ENCODE data around the gene RERE.
A peak's percentile ranks its signal among the peaks of the same experiment; 100 is the strongest.
"Not testable (repeated sequence)": the region's sequence is repeated elsewhere in the genome, so short reads cannot be mapped to it uniquely, and the experiment has no call there.

RERE gene

DNA sequence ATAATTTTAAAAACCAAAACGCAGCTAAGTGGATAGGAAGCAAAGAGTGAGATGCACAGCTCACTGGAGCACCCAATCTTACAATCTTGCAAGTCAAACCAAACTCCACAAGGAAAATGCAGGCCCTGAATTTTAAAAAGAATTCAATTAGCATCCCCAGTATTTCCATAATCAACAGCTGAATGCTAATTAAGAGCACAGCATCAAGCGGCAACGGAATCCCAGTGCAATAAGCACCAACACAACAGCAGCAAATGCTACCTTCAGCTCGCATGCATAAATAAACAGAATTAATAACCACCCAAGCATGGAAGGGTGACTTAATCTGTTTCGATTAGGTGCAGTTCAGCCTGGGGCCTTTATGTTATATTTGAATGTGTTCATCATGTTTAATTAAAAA lies 356.7 kb downstream of the RERE start:
- peaks cover 7 to 10% of the 10 kb centered on the region in 2 donors for H3K36me3 ChIP-seq (ENCODE audit: control insufficient read depth in 2 of 2, insufficient read depth in 2 of 2, low read length in 2 of 2)
- H3K4me3 ChIP-seq (ENCODE audit: low read length in 2 of 2): no peak overlapping the region
- no peaks in the 10 kb centered on the region for H3K27me3 ChIP-seq (ENCODE audit: control insufficient read depth in 2 of 2, insufficient read depth in 2 of 2, low read length in 2 of 2)
- peaks cover 15 to 31% of the 10 kb centered on the region in 2 donors for H3K4me1 ChIP-seq (ENCODE audit: control insufficient read depth in 2 of 2, insufficient read depth in 2 of 2, low read length in 2 of 2)
- H3K9ac ChIP-seq (ENCODE audit: low read depth in 1 of 2, low read length in 2 of 2): no peak overlapping the region
- no peaks in the 10 kb centered on the region for H3K9me3 ChIP-seq (ENCODE audit: control insufficient read depth in 2 of 2, low read length in 2 of 2)
- no peak overlapping the region for H3K27ac ChIP-seq (ENCODE audit: low read depth in 2 of 2, low read length in 2 of 2)

- H3K9me3 ChIP-seq (ENCODE audit: control insufficient read depth in 2 of 2, low read length in 2 of 2): no peaks in the 10 kb centered on the region
- H3K4me3 ChIP-seq (ENCODE audit: low read length in 2 of 2): no peak overlapping the region
- H3K9ac ChIP-seq (ENCODE audit: low read depth in 1 of 2, low read length in 2 of 2): no peak overlapping the region
- peaks cover 15 to 28% of the 10 kb centered on the region in 2 donors for H3K4me1 ChIP-seq (ENCODE audit: control insufficient read depth in 2 of 2, insufficient read depth in 2 of 2, low read length in 2 of 2)
- no peak overlapping the region for H3K27ac ChIP-seq (ENCODE audit: low read depth in 2 of 2, low read length in 2 of 2)
- H3K27me3 ChIP-seq (ENCODE audit: control insufficient read depth in 2 of 2, insufficient read depth in 2 of 2, low read length in 2 of 2): no peaks in the 10 kb centered on the region
- H3K36me3 ChIP-seq (ENCODE audit: control insufficient read depth in 2 of 2, insufficient read depth in 2 of 2, low read length in 2 of 2): peaks cover 7 to 8% of the 10 kb centered on the region in 2 donors
These were observed 357.3 kb downstream of the RERE start for GRCh38 chr1:8460132-8460544.

- Histone ChIP-seq H3K4me3 (ENCODE audit: low read length in 2 of 2) (no peak overlapping the region), H3K27ac (ENCODE audit: low read depth in 2 of 2, low read length in 2 of 2) (no peak overlapping the region), H3K4me1 (ENCODE audit: control insufficient read depth in 2 of 2, insufficient read depth in 2 of 2, low read length in 2 of 2) (peaks cover 5 to 13% of the 10 kb centered on the region in 2 donors), H3K9me3 (ENCODE audit: control insufficient read depth in 2 of 2, low read length in 2 of 2) (no peaks in the 10 kb centered on the region), H3K27me3 (ENCODE audit: control insufficient read depth in 2 of 2, insufficient read depth in 2 of 2, low read length in 2 of 2) (no peaks in the 10 kb centered on the region), H3K36me3 (ENCODE audit: control insufficient read depth in 2 of 2, insufficient read depth in 2 of 2, low read length in 2 of 2) (peaks cover 4% of the 10 kb centered on the region in 2 donors), H3K9ac (ENCODE audit: low read depth in 1 of 2, low read length in 2 of 2) (no peak overlapping the region)
These were observed 358.8 kb downstream of the RERE start for GRCh38 chr1:8458607-8459006.

DNA sequence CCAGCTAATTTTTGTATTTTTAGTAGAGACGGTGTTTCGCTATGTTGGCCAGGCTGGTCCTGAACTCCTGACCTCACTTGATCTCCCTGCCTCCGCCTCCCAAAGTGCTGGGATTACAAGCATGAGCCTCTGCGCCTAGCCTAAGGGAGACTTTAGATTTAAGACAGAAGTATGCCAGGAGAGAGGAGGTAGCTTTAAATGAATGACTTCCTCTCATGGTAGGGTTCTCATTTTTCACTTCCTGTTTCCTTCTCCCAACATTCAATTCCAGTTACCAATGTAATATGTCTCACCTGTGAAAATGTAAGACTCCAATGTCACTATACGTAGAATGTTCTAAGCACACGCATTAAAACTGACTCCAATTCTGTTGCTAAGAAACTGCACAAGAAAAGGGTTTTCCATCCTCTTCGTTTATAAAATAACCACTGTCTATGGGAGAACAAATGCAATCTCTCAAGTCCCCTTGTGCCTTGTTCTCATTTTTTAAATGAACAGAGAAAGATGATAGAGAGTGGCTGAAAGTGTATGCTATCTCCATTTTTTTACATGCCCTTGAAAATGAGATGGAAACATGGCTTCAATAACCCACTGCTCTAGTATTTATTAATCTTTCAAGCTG lies 359.6 kb downstream of the RERE start:
- Histone ChIP-seq H3K9me3 (ENCODE audit: control insufficient read depth in 2 of 2, low read length in 2 of 2) (no peaks in the 10 kb centered on the region), H3K27me3 (ENCODE audit: control insufficient read depth in 2 of 2, insufficient read depth in 2 of 2, low read length in 2 of 2) (no peaks in the 10 kb centered on the region), H3K36me3 (ENCODE audit: control insufficient read depth in 2 of 2, insufficient read depth in 2 of 2, low read length in 2 of 2) (peaks cover 4% of the 10 kb centered on the region in 2 donors), H3K4me3 (ENCODE audit: low read length in 2 of 2) (no peak overlapping the region), H3K4me1 (ENCODE audit: control insufficient read depth in 2 of 2, insufficient read depth in 2 of 2, low read length in 2 of 2) (peaks cover 2 to 7% of the 10 kb centered on the region in 2 donors), H3K27ac (ENCODE audit: low read depth in 2 of 2, low read length in 2 of 2) (no peak overlapping the region), H3K9ac (ENCODE audit: low read depth in 1 of 2, low read length in 2 of 2) (no peak overlapping the region)

GRCh38 chr1:8456991-8457390 lies 360.4 kb downstream of the RERE start:
- Histone ChIP-seq H3K36me3 (ENCODE audit: control insufficient read depth in 2 of 2, insufficient read depth in 2 of 2, low read length in 2 of 2) (no peaks in the 10 kb centered on the region), H3K27me3 (ENCODE audit: control insufficient read depth in 2 of 2, insufficient read depth in 2 of 2, low read length in 2 of 2) (no peaks in the 10 kb centered on the region), H3K9me3 (ENCODE audit: control insufficient read depth in 2 of 2, low read length in 2 of 2) (no peaks in the 10 kb centered on the region), H3K4me3 (ENCODE audit: low read length in 2 of 2) (no peak overlapping the region), H3K4me1 (ENCODE audit: control insufficient read depth in 2 of 2, insufficient read depth in 2 of 2, low read length in 2 of 2) (peaks cover 0 to 3% of the 10 kb centered on the region in 2 donors), H3K27ac (ENCODE audit: low read depth in 2 of 2, low read length in 2 of 2) (no peak overlapping the region), H3K9ac (ENCODE audit: low read depth in 1 of 2, low read length in 2 of 2) (no peak overlapping the region)

DNA sequence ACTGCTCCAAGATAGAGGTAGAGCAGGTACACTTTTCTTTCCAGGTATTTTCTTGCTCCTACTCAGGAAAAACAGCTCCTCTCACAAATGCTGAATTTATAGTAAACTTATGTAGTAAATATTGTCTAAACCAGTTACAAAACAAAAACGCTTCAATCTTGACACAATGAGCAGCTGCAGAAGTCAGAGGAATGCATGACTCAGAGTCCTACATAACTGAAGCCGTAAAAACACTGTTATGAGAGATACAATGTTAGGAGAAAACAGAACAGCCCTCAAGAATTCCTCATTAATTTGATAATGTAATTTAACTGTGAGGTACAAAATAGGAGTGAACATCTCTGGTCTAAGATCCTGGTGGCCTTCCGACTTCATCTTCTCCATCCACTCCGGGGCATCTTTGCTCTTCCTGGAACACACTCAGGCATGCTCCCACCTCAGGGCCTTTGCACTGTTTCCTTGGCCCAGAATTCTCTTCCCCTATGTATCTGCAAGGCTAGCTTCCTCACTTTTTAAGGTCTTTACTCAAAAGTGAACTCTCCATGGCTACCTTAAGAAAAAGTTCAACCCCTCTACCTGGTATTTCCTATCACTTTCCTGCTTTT lies 361.0 kb downstream of the RERE start:
- Histone ChIP-seq H3K27ac (ENCODE audit: low read depth in 2 of 2, low read length in 2 of 2) (peak overlapping the region in 1 of 2 donors; percentile 52), H3K9me3 (ENCODE audit: control insufficient read depth in 2 of 2, low read length in 2 of 2) (no peaks in the 10 kb centered on the region), H3K27me3 (ENCODE audit: control insufficient read depth in 2 of 2, insufficient read depth in 2 of 2, low read length in 2 of 2) (no peaks in the 10 kb centered on the region), H3K9ac (ENCODE audit: low read depth in 1 of 2, low read length in 2 of 2) (no peak overlapping the region), H3K4me1 (ENCODE audit: control insufficient read depth in 2 of 2, insufficient read depth in 2 of 2, low read length in 2 of 2) (peaks cover 0 to 3% of the 10 kb centered on the region in 2 donors), H3K36me3 (ENCODE audit: control insufficient read depth in 2 of 2, insufficient read depth in 2 of 2, low read length in 2 of 2) (no peaks in the 10 kb centered on the region), H3K4me3 (ENCODE audit: low read length in 2 of 2) (no peak overlapping the region)

DNA sequence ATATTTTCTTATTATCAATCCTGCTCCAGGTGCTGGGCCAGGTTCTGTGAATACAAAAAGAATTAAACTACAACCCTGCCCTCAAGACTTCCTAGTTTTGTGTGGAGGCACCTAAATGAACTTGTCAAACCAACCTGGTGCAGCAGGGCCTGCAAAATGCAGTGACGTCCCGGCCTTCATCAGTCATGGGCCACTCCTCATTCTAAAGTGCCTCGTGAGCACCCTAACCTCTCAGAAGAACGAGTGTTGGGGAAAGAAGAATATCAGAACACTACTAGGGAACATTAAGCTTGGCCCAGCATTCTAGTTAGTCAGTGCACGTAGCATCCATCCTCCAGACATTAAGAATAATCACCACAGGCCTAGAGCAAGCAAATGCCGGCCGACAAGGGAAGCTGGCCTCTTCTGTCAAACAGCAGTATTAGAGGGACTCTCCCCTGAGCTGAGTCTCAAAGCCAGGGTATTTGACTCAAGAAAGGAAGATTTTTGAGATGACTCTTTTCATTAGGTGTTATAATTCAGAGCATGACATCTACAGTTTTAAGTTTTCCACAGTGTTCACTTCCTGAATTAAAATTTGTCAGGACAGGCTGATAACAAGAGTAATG lies 361.6 kb downstream of the RERE start:
- no peak overlapping the region for H3K4me3 ChIP-seq (ENCODE audit: low read length in 2 of 2)
- H3K9ac ChIP-seq (ENCODE audit: low read depth in 1 of 2, low read length in 2 of 2): no peak overlapping the region
- peaks cover 0 to 3% of the 10 kb centered on the region in 2 donors for H3K4me1 ChIP-seq (ENCODE audit: control insufficient read depth in 2 of 2, insufficient read depth in 2 of 2, low read length in 2 of 2)

DNA sequence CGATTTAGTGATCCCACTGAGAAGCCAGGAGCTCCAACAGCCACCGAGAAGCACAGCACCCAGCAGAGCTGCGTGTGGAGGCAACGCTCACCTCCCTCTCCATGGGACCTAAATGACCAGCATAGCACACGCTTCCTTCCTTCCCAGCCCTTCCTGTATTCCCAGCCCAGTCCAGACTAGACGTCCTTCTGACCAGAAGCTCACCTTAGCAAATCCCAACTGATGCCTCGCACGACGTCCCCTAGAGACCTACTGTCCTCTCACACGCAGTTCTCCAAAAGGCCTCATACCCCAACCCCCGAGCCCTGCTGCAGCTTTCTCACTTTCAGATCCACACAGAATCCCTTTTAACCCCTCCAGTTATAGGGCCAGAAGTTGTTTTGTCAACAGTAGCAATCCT lies 367.1 kb downstream of the RERE start:
- H3K4me1 ChIP-seq (ENCODE audit: control insufficient read depth in 2 of 2, insufficient read depth in 2 of 2, low read length in 2 of 2): peaks cover 3 to 4% of the 10 kb centered on the region in 2 donors
- peaks cover 0 to 4% of the 10 kb centered on the region in 2 donors for H3K36me3 ChIP-seq (ENCODE audit: control insufficient read depth in 2 of 2, insufficient read depth in 2 of 2, low read length in 2 of 2)
- no peak overlapping the region for H3K9ac ChIP-seq (ENCODE audit: low read depth in 1 of 2, low read length in 2 of 2)
- H3K9me3 ChIP-seq (ENCODE audit: control insufficient read depth in 2 of 2, low read length in 2 of 2): no peaks in the 10 kb centered on the region
- H3K27me3 ChIP-seq (ENCODE audit: control insufficient read depth in 2 of 2, insufficient read depth in 2 of 2, low read length in 2 of 2): no peaks in the 10 kb centered on the region
- H3K27ac ChIP-seq (ENCODE audit: low read depth in 2 of 2, low read length in 2 of 2): no peak overlapping the region
- no peak overlapping the region for H3K4me3 ChIP-seq (ENCODE audit: low read length in 2 of 2)

More for the DNA sequence above, 361.6 kb downstream of the RERE start:
- Histone ChIP-seq H3K27me3 (ENCODE audit: control insufficient read depth in 2 of 2, insufficient read depth in 2 of 2, low read length in 2 of 2) (no peaks in the 10 kb centered on the region), H3K27ac (ENCODE audit: low read depth in 2 of 2, low read length in 2 of 2) (peak overlapping the region; percentile 27 to 52), H3K36me3 (ENCODE audit: control insufficient read depth in 2 of 2, insufficient read depth in 2 of 2, low read length in 2 of 2) (no peaks in the 10 kb centered on the region), H3K9me3 (ENCODE audit: control insufficient read depth in 2 of 2, low read length in 2 of 2) (no peaks in the 10 kb centered on the region)

DNA sequence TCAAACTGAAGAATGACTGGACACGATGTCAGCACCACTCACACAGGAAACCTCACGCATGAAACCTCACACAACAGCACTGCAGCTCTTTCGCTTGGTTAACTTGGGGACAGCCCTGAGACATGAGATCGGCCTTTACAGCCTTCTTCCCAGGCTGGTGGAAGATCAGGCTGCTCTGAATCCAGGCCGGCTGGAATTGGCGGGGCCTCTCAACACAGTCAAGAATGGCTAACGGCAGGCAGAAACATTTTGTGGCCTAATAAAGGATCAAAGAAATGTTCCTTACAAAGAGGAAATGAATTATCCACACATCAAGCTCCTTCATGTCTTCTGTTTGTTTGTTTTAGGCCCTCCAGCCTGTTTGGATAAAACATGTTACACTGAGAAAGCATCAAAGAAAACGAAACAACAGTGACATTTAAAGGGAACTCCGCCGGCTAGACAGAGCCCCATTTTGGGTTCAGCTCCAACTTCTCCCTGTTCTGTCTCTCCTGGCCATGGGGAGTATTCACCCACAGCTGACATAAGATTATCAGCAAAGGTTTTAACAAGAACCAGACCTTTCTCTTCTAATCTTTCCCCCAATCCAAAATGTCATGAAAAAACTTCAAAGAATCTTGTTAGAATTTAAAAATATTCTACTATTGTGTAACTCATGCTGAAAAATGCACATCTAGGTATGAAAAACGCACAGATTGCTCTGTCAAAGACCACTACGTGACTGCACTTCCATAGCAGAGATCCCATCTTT lies 368.4 kb downstream of the RERE start:
- peak overlapping the region in 1 of 2 donors; percentile 23 for H3K27ac ChIP-seq (ENCODE audit: low read depth in 2 of 2, low read length in 2 of 2)
- H3K4me3 ChIP-seq (ENCODE audit: low read length in 2 of 2): no peak overlapping the region
- no peak overlapping the region for H3K9ac ChIP-seq (ENCODE audit: low read depth in 1 of 2, low read length in 2 of 2)
- peaks cover 3 to 4% of the 10 kb centered on the region in 2 donors for H3K4me1 ChIP-seq (ENCODE audit: control insufficient read depth in 2 of 2, insufficient read depth in 2 of 2, low read length in 2 of 2)
- H3K36me3 ChIP-seq (ENCODE audit: control insufficient read depth in 2 of 2, insufficient read depth in 2 of 2, low read length in 2 of 2): peaks cover 0 to 4% of the 10 kb centered on the region in 2 donors
- H3K9me3 ChIP-seq (ENCODE audit: control insufficient read depth in 2 of 2, low read length in 2 of 2): no peaks in the 10 kb centered on the region
- H3K27me3 ChIP-seq (ENCODE audit: control insufficient read depth in 2 of 2, insufficient read depth in 2 of 2, low read length in 2 of 2): no peaks in the 10 kb centered on the region

- H3K9ac ChIP-seq (ENCODE audit: low read depth in 1 of 2, low read length in 2 of 2); H3K9me3 ChIP-seq (ENCODE audit: control insufficient read depth in 2 of 2, low read length in 2 of 2); H3K27ac ChIP-seq (ENCODE audit: low read depth in 2 of 2, low read length in 2 of 2); H3K4me3 ChIP-seq (ENCODE audit: low read length in 2 of 2); H3K36me3 ChIP-seq (ENCODE audit: control insufficient read depth in 2 of 2, insufficient read depth in 2 of 2, low read length in 2 of 2); H3K27me3 ChIP-seq (ENCODE audit: control insufficient read depth in 2 of 2, insufficient read depth in 2 of 2, low read length in 2 of 2); H3K4me1 ChIP-seq (ENCODE audit: control insufficient read depth in 2 of 2, insufficient read depth in 2 of 2, low read length in 2 of 2): not testable (repeated sequence)
These were observed 368.9 kb downstream of the RERE start for GRCh38 chr1:8448505-8448904.
